ENCODE measurements around the gene ANKRD34A.

DNA sequence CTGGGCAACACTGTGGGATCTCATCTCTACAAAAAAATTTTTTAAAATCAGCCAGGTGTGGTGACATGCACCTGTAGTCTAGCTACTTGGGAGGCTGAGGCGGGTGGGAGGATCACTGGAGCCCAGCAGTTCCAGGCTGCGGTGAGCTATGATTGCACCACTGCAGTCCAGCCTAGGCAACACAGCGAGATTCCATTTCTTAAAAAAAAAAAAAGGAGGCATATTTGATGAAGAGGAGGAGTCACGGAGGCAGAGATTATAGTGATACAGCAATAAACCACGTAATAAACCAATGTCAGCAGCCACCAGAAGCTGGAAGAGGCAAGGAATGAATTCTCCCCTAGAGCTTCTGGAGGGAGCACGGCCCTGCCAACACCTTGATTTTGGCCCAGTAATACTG lies 10.5 kb downstream of the ANKRD34A start:
- no peak for TF ChIP-seq CTCF (IDR thresholded peaks at IDR 0.05)
- TF ChIP-seq POLR2A (IDR thresholded peaks at IDR 0.05): no peak
- TF ChIP-seq POLR2AphosphoS5 (IDR thresholded peaks at IDR 0.05; ENCODE audit: insufficient read depth in 1 of 2, low read depth in 1 of 2): no peak

Measured in vagina (tissue), 2 donors.